Pancreas (tissue), 10 donors: ENCODE data around the gene RNF182. TPM values are rescaled to one million over a fixed set of nuclear protein-coding genes. Genes with fewer than 3 reads are reported as not detected.

ENCODE experiments used
- ATAC-seq, 4 donors: fragments of 200-7000 bp; cut with Tn5 transposase; one replicate each; pipeline versions ENCODE4 v1.8.0 to v1.9.1; 2020; ENCODE audit warnings: mild to moderate bottlenecking in 4 of 4, moderate library complexity in 4 of 4
- DNase-seq, 6 donors: peaks; one replicate each; pipeline ENCODE4 v3.0.0-alpha.2; 2020
- FAIRE-seq: peaks from 2 replicates; lab custom pipeline; 2012; peaks lifted over from hg19 to GRCh38; lab: Jason Lieb, UNC
- H3K27ac ChIP-seq, 4 donors: fragments of 200-600 bp; sonication (generic); 1 replicate in 3 of 4; 2 replicates in 1 of 4; pipeline versions ENCODE4 v1.5.0 to v1.8.0; 2020
- H3K27me3 ChIP-seq, 4 donors: fragments of 200-600 bp; one replicate each; pipeline ENCODE4 v1.8.0; 2021
- H3K36me3 ChIP-seq, 3 donors: fragments of 200-600 bp; sonication (generic) in 1 of 3; one replicate each; pipeline versions ENCODE4 v1.5.0 to v1.8.0; 2020 to 2021
- H3K4me1 ChIP-seq, 3 donors: fragments of 200-600 bp; one replicate each; pipeline ENCODE4 v1.8.0; 2021
- H3K4me3 ChIP-seq, 4 donors: fragments of 200-600 bp; sonication (generic) in 2 of 4; one replicate each; pipeline versions ENCODE4 v1.5.0 to v1.8.0; 2020 to 2021
- H3K9me3 ChIP-seq, 4 donors: fragments of 200-600 bp; one replicate each; pipeline ENCODE4 v1.8.0; 2021
- CTCF ChIP-seq, 4 donors: fragments of 200-600 bp; sonication (generic) in 3 of 4; IDR thresholded peaks; one replicate each; pipeline versions ENCODE4 v1.5.0 to v1.8.0; 2021; ENCODE audit warnings: antibody characterized with exemption in 4 of 4
- WGBS, 2 donors: extraction: QIAGEN DNeasy Blood & Tissue Kit; methylation state at CpG; one replicate each; pipeline ENCODE4 v1.1.7; 2013; 5-methylcytosine and 5-hydroxymethylcytosine counted together
- intact Hi-C, 3 donors: fragments of 100-400 bp; cut with DNase I; formaldehyde crosslinking; loops; one replicate each; pipeline versions ENCODE4 v1.11.1 to v1.14.2; 2022
- polyA plus RNA-seq, 2 donors: library from polyadenylated mRNA; stranded (reverse); fragments of 200-250 nt; gene quantifications; one replicate each; pipeline ENCODE4 v1.2.3, GENCODE V29; 2013
- total RNA-seq, 6 donors: library from RNA; stranded (reverse); fragmentation: NEBNext Ultra II Directional in 4 of 6; extraction: Animal tissue kit (Norgen Biotek cat#: 25700) in 4 of 6; gene quantifications; one replicate each; pipeline versions ENCODE4 v1.2.1 to v1.2.4, GENCODE V29; 2021 to 2023
- donor health status: healthy with polysubstance abuse.
- donor health status: DM: no; HTN: no; CAD: no; lungs with moderate emphysema.
- donor health status: DM: no; HTN: no; CAD: no.
- donor health status: control.
- donor health status: control.
- donor health status: Bipolar disorder and iron deficiency.
- donor health status: DM: yes; HTN: yes; CAD: no.
- donor health status: DM: no; HTN: no; CAD: no.
- donor health status: DM: no; HTN: no; CAD: no.
- donor health status: DM: yes; HTN: yes; CAD: no.

RNF182 gene
- total and polyA plus RNA-seq, 8 donors, result 0.34 to 2.2 (median 0.77) TPM

GRCh38 chr6:14023855-14024254 is 99.1 kb downstream of the RNF182 start:
- Histone ChIP-seq H3K27ac (peak overlapping the region in 1 of 4 donors; percentile 11), H3K36me3 (no peaks in the 10 kb centered on the region), H3K4me1 (no peaks in the 10 kb centered on the region), H3K9me3 (no peaks in the 10 kb centered on the region), H3K27me3 (no peaks in the 10 kb centered on the region), H3K4me3 (no peak overlapping the region)
- TF ChIP-seq CTCF (IDR thresholded peaks at IDR 0.05), result no peak
- DNase-seq (no peak), FAIRE-seq (no peak), ATAC-seq (no peak)
- intact Hi-C loops, result no loop called here
- 59 to 64% methylated on average over 3 of the region's 3 CpGs for WGBS, 2 donors

- intact Hi-C loops, result no loop called here
- Histone ChIP-seq H3K27me3 (no peaks in the 10 kb centered on the region), H3K27ac (no peak overlapping the region), H3K36me3 (no peaks in the 10 kb centered on the region), H3K4me1 (no peaks in the 10 kb centered on the region), H3K4me3 (no peak overlapping the region), H3K9me3 (no peaks in the 10 kb centered on the region)
- TF ChIP-seq CTCF (IDR thresholded peaks at IDR 0.05), result no peak
- DNase-seq (no peak), ATAC-seq (no peak), FAIRE-seq (no peak)
- 74 to 81% methylated on average over 8 of the region's 8 CpGs for WGBS, 2 donors
These were observed 100.4 kb downstream of the RNF182 start for GRCh38 chr6:14025160-14025559.

- no peak for FAIRE-seq
- no peak overlapping the region for H3K4me3 ChIP-seq
- H3K4me1 ChIP-seq, result no peaks in the 10 kb centered on the region
- H3K9me3 ChIP-seq, result no peaks in the 10 kb centered on the region
- no peak for ATAC-seq
- TF ChIP-seq CTCF (IDR thresholded peaks at IDR 0.05), result no peak
- no peak overlapping the region for H3K27ac ChIP-seq
- WGBS, 2 donors, result 68 to 72% methylated on average over 9 of the region's 9 CpGs
- no peaks in the 10 kb centered on the region for H3K36me3 ChIP-seq
- no peaks in the 10 kb centered on the region for H3K27me3 ChIP-seq
- intact Hi-C loops, result no loop called here
- DNase-seq, result no peak
These were observed 102.2 kb downstream of the RNF182 start for GRCh38 chr6:14026831-14027539.

GRCh38 chr6:14028631-14029030 is 103.9 kb downstream of the RNF182 start:
- Histone ChIP-seq H3K4me1 (no peaks in the 10 kb centered on the region), H3K4me3 (no peak overlapping the region), H3K27ac (no peak overlapping the region), H3K9me3 (no peaks in the 10 kb centered on the region), H3K36me3 (no peaks in the 10 kb centered on the region), H3K27me3 (no peaks in the 10 kb centered on the region)
- DNase-seq (no peak), FAIRE-seq (no peak), ATAC-seq (no peak)
- intact Hi-C loops, result no loop called here
- 69 to 76% methylated on average over 8 of the region's 8 CpGs for WGBS, 2 donors
- TF ChIP-seq CTCF (IDR thresholded peaks at IDR 0.05), result no peak

- no peaks in the 10 kb centered on the region for H3K36me3 ChIP-seq
- no peaks in the 10 kb centered on the region for H3K9me3 ChIP-seq
- no peak overlapping the region for H3K4me3 ChIP-seq
- ATAC-seq, result no peak
- DNase-seq, result no peak
- intact Hi-C loops, result no loop called here
- TF ChIP-seq CTCF (IDR thresholded peaks at IDR 0.05), result no peak
- FAIRE-seq, result no peak
- no peaks in the 10 kb centered on the region for H3K4me1 ChIP-seq
- H3K27ac ChIP-seq, result no peak overlapping the region
- H3K27me3 ChIP-seq, result no peaks in the 10 kb centered on the region
- 77 to 86% methylated on average over 6 of the region's 6 CpGs for WGBS, 2 donors
These were observed 104.9 kb downstream of the RNF182 start for GRCh38 chr6:14029605-14030004.
